Peyer's patch (tissue), 4 donors: ENCODE measurements around the gene PRSS36. TPM values are rescaled to one million over a fixed set of nuclear protein-coding genes. Genes with fewer than 3 reads are reported as not detected.

Experiments
- DNase-seq, 3 donors: peaks; one replicate each; pipeline ENCODE4 v3.0.0-alpha.2; 2017 to 2019
- H3K27ac ChIP-seq, 4 donors: fragments of 200-600 bp; sonication (generic); one replicate each; pipeline ENCODE4 v1.5.1; 2016 to 2019
- H3K27me3 ChIP-seq, 2 donors: fragments of 200-600 bp; sonication (generic); one replicate each; pipeline ENCODE4 v1.5.1; 2019
- H3K36me3 ChIP-seq, 3 donors: fragments of 200-600 bp; sonication (generic); one replicate each; pipeline ENCODE4 v1.5.1; 2016 to 2019
- H3K4me1 ChIP-seq, 4 donors: fragments of 200-600 bp; sonication (generic); one replicate each; pipeline ENCODE4 v1.5.1; 2016 to 2019
- H3K4me3 ChIP-seq, 4 donors: fragments of 200-600 bp; sonication (generic); 1 replicate in 3 of 4; 2 replicates in 1 of 4; pipeline ENCODE4 v1.5.1; 2016 to 2019; ENCODE audit warnings: mild to moderate bottlenecking in 1 of 4
- H3K9me3 ChIP-seq, 4 donors: fragments of 200-600 bp; sonication (generic); one replicate each; pipeline ENCODE4 v1.5.1; 2016 to 2019; ENCODE audit warnings: mild to moderate bottlenecking in 1 of 4
- CTCF ChIP-seq, 6 experiments: fragments of 450-650 bp in 4 of 6; fragments of 200-600 bp in 2 of 6; sonication (generic) in 1 of 6; IDR thresholded peaks; one replicate each; pipeline ENCODE4 v1.5.1; 2017 to 2019; ENCODE audit warnings: antibody characterized with exemption in 6 of 6, mild to moderate bottlenecking in 3 of 6, moderate library complexity in 1 of 6
- POLR2A ChIP-seq, 2 donors: fragments of 450-650 bp; IDR thresholded peaks; one replicate each; pipeline ENCODE4 v1.5.1; 2017; ENCODE audit warnings: antibody characterized with exemption in 2 of 2, mild to moderate bottlenecking in 2 of 2, moderate library complexity in 2 of 2
- total RNA-seq, 4 donors: library from RNA; depleted of rRNA; stranded (reverse); fragments of >200 nt; gene quantifications; one replicate each; pipeline ENCODE4 v1.1.0, GENCODE V29; 2016

Gene PRSS36
- total RNA-seq, 4 donors from 2014 or later = 26.1 to 31.3 (median 28.2) TPM; not detected in 1

GRCh38 chr16:31190061-31190460 lies 40.2 kb upstream of the PRSS36 start:
- TF ChIP-seq CTCF (IDR thresholded peaks at IDR 0.05) (no peak), POLR2A (IDR thresholded peaks at IDR 0.05) (no peak)
- DNase-seq = no peak
- H3K9me3 ChIP-seq = no peaks in the 10 kb centered on the region
- H3K4me3 ChIP-seq = no peak overlapping the region
- no peaks in the 10 kb centered on the region for H3K4me1 ChIP-seq
- no peaks in the 10 kb centered on the region for H3K27me3 ChIP-seq
- H3K36me3 ChIP-seq = peaks cover 0 to 100% (median 4%) of the 10 kb centered on the region in 3 donors
- no peak overlapping the region for H3K27ac ChIP-seq

GRCh38 chr16:31189412-31189778 lies 39.5 kb upstream of the PRSS36 start:
- Histone ChIP-seq H3K27me3 (no peaks in the 10 kb centered on the region), H3K4me3 (no peak overlapping the region), H3K36me3 (peaks cover 0 to 100% (median 4%) of the 10 kb centered on the region in 3 donors), H3K4me1 (no peaks in the 10 kb centered on the region), H3K9me3 (no peaks in the 10 kb centered on the region), H3K27ac (no peak overlapping the region)
- TF ChIP-seq CTCF (IDR thresholded peaks at IDR 0.05) = no peak
- TF ChIP-seq POLR2A (IDR thresholded peaks at IDR 0.05) = no peak
- no peak for DNase-seq

DNA sequence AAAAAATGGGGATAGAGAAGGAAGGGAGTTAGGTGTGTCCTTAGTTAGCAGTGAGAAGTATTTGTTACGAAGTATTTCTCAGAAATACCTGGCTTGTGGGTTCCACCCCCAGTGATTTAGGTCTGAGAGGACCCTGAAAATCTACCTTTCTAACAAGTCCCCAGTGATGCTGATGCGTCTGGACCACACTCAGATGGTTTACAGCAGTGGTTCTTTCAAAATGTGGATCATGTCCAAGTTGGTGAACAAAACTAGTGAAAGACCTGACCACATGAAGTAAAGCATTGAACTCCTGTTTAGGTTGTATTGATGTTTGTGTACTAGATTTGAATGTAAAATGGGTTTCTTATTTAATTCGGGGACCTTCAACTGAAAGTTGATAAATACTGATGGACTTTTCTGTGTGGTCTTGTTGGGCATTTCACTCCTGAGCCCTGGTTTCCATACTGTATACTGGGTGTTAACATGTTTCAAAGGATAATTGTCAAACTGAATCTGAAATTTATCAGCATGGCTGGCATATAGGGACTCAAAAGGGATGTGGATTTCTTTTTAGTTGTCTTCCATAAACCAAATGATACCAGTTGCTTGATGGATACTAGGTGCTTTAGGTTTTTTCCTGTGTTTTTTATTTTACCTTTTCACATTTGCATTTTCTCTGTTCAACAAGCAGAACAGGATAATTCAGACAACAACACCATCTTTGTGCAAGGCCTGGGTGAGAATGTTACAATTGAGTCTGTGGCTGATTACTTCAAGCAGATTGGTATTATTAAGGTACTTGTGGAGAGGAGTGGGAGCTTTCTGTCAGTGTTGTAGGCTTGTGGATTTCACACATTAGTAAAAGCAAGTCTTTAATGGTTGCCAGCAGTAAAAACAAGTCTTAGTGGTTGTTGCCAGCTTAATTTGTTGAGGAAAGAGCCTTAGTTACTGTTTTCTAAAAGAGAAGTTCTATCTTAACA lies 38.9 kb upstream of the PRSS36 start:
- H3K4me1 ChIP-seq = peaks cover 0 to 5% (median 0%) of the 10 kb centered on the region in 4 donors
- no peak overlapping the region for H3K4me3 ChIP-seq
- no peaks in the 10 kb centered on the region for H3K27me3 ChIP-seq
- peaks cover 0 to 100% (median 4%) of the 10 kb centered on the region in 3 donors for H3K36me3 ChIP-seq
- DNase-seq = no peak
- no peaks in the 10 kb centered on the region for H3K9me3 ChIP-seq
- H3K27ac ChIP-seq = no peak overlapping the region
- TF ChIP-seq POLR2A (IDR thresholded peaks at IDR 0.05) = no peak
- TF ChIP-seq CTCF (IDR thresholded peaks at IDR 0.05) = no peak

DNA sequence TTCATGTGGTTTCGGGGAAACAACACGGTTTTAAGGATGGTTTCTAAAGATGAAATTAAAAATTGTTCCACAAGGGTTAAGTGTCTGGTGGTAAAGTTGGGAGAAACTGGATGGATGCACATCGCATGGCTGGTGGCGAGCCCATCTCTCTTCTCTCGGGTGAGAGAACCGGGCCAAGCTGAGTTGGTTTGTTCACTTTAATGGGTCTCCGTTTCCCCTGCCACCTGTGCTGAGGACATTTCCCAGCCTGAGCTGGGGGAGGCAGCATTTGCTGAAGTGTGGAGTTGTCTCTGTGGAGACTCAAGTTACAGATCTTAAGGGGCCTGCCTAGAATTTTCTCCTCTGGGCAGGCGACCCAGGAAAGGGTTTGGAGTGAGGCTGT lies 37.9 kb upstream of the PRSS36 start:
- peaks cover 0 to 100% (median 4%) of the 10 kb centered on the region in 3 donors for H3K36me3 ChIP-seq
- no peaks in the 10 kb centered on the region for H3K27me3 ChIP-seq
- H3K4me1 ChIP-seq = peaks cover 0 to 14% (median 3%) of the 10 kb centered on the region in 4 donors
- H3K4me3 ChIP-seq = no peak overlapping the region
- no peak for DNase-seq
- no peak overlapping the region for H3K27ac ChIP-seq
- no peaks in the 10 kb centered on the region for H3K9me3 ChIP-seq
- TF ChIP-seq CTCF (IDR thresholded peaks at IDR 0.05) = no peak

- no peak for DNase-seq
- no peak for TF ChIP-seq POLR2A (IDR thresholded peaks at IDR 0.05)
- no peak for TF ChIP-seq CTCF (IDR thresholded peaks at IDR 0.05)
- H3K27me3 ChIP-seq = no peaks in the 10 kb centered on the region
- peaks cover 0 to 21% (median 9%) of the 10 kb centered on the region in 4 donors for H3K4me1 ChIP-seq
- H3K27ac ChIP-seq = no peak overlapping the region
- no peaks in the 10 kb centered on the region for H3K9me3 ChIP-seq
- H3K36me3 ChIP-seq = peaks cover 0 to 96% (median 4%) of the 10 kb centered on the region in 3 donors
- no peak overlapping the region for H3K4me3 ChIP-seq
Observed at GRCh38 chr16:31186930-31187807, 37.3 kb upstream of the PRSS36 start.
